ENCODE results near the gene INTS4.
A peak's percentile ranks its signal among the peaks of the same experiment; 100 is the strongest.
"Not testable (repeated sequence)": the region's sequence is repeated elsewhere in the genome, so short reads cannot be mapped to it uniquely, and the experiment has no call there.

Gene INTS4

DNA sequence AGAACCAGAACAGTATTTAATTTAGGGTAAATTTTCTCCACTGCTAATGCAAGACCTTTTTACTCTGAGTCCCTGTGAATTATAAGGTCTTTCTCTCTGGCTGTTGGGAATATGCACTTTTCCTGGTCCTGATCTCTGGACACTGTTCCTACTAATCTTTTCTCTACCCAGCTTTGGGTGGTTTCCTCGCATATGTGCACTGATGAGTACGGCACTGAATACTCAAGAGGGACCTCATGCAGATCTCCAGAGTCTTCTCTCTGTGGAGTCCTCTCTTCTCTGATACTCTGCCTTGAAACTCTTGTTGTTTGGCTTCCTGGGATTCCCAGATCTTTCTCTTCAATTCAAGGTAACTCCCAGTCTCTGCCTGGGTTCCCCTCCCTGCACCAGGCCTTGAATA lies 14.6 kb upstream of the INTS4 start:
- DNase-seq (ENCODE audit: extremely low read depth, low read depth): no peak

DNA sequence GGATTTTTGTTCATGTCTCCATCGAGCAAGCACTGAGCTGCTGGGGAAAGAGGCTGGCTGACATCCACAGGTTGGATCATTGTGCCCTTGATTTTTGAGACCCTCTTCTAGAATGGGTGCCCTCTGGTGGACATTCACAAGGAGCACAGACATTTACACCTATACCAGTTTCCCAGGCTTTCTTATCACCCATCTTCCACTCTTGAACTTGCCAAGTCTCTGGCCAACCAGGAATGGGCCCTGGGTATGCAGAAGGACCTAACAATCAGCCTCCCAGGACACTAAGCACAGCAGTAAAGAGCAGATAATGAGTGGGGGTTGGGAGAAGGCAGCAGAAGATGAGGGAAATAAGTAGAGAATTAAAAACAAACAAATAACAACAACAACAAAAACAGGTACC lies 5.7 kb upstream of the INTS4 start:
- TF ChIP-seq, protein P1, sequence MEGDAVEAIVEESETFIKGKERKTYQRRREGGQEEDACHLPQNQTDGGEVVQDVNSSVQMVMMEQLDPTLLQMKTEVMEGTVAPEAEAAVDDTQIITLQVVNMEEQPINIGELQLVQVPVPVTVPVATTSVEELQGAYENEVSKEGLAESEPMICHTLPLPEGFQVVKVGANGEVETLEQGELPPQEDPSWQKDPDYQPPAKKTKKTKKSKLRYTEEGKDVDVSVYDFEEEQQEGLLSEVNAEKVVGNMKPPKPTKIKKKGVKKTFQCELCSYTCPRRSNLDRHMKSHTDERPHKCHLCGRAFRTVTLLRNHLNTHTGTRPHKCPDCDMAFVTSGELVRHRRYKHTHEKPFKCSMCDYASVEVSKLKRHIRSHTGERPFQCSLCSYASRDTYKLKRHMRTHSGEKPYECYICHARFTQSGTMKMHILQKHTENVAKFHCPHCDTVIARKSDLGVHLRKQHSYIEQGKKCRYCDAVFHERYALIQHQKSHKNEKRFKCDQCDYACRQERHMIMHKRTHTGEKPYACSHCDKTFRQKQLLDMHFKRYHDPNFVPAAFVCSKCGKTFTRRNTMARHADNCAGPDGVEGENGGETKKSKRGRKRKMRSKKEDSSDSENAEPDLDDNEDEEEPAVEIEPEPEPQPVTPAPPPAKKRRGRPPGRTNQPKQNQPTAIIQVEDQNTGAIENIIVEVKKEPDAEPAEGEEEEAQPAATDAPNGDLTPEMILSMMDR (IDR thresholded peaks at IDR 0.05; ENCODE audit: low read depth, low read length): peak; percentile 76
- peak; percentile 52 for DNase-seq (ENCODE audit: extremely low read depth, low read depth)

More for the DNA sequence above, 14.6 kb upstream of the INTS4 start:
- TF ChIP-seq, protein P1 (IDR thresholded peaks at IDR 0.05; ENCODE audit: low read depth, low read length): no peak

GRCh38 chr11:77999446-78000030 lies 5.1 kb upstream of the INTS4 start:
- TF ChIP-seq, protein P1 (IDR thresholded peaks at IDR 0.05; ENCODE audit: low read depth, low read length): no peak
- no peak for DNase-seq (ENCODE audit: extremely low read depth, low read depth)

GRCh38 chr11:77993902-77994301 lies 566 bp downstream of the INTS4 start:
- no peak for DNase-seq (ENCODE audit: extremely low read depth, low read depth)

DNA sequence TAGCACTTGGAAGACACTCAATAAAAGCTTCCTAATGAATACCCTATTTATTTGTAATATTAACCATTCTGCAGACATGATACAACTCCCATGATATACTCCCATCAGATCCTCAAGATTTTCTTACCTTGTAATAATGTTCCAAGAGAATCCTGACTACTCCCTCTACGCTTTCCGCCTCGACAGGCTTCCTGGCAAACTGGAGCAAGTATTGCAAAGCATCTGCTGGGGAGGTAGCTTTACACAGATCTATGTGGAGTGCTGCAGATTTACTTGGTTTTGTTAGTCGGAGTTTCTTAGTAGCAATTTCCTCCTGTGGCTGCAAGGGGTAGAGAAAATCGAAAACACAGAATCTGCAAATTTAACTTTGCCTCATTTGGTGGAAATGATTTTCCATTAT lies 3.5 kb downstream of the INTS4 start:
- DNase-seq (ENCODE audit: extremely low read depth, low read depth): no peak
- TF ChIP-seq, protein P1 (IDR thresholded peaks at IDR 0.05; ENCODE audit: low read depth, low read length): no peak

More at GRCh38 chr11:77993902-77994301, 566 bp downstream of the INTS4 start:
- TF ChIP-seq, protein P1 (IDR thresholded peaks at IDR 0.05; ENCODE audit: low read depth, low read length): no peak

GRCh38 chr11:77986456-77986855 lies 8.0 kb downstream of the INTS4 start:
- DNase-seq (ENCODE audit: extremely low read depth, low read depth): not testable (repeated sequence)

DNA sequence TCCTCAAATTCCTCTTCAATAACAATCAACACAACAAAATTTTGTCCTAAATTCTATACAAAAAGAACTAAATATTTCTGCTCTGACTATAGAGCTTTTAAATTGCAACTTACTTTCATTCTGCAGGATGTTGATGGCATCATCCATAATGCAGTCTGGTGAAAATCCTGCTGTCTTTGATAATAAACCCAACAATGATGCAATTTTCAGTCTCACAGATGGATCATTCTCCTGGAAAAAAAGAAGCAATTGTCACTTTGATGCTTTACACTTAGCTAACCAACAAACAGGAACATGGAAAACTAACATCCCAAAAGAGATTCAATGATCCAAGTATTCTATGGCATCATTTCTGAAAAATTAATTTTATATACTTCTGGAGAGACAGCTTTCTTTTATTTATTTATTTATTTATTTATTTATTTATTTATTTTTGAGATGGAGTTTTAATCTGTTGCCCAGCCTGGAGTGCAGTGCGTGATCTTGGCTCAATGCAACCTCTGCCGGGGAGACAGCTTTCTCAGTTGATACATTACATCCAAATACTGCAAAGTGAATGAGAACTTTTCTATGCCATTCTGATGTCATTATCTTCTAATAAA lies 13.0 kb downstream of the INTS4 start:
- TF ChIP-seq, protein P1 (IDR thresholded peaks at IDR 0.05; ENCODE audit: low read depth, low read length): no peak
- DNase-seq (ENCODE audit: extremely low read depth, low read depth): no peak

- TF ChIP-seq, protein P1 (IDR thresholded peaks at IDR 0.05; ENCODE audit: low read depth, low read length): no peak
- no peak for DNase-seq (ENCODE audit: extremely low read depth, low read depth)
These were observed 26.1 kb downstream of the INTS4 start for GRCh38 chr11:77968337-77968736.

All from AG09319 (cell line).